ENCODE results near the gene KLHL26.

Gene KLHL26

DNA sequence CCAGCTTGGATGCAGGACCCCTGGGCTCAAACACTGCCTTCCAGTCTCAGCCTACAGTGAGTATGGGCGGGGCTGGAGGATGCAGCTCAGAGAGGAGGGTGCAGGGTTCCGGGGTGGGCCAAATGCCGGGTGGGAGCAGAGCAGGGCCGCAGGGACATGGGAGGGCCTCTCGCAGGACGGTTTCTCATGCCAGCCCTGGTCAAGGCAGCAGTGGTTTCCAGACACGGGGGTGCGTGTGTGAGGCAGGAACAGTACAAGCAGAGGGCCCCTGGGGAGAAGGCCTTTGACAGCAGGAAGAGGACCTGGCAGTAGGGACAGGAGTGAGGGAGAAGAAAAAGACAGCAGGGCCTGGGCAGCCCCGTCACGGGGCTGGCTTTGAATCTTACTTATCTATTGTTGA lies 80.8 kb downstream of the KLHL26 start:
- no peak overlapping the region for H3K4me2 ChIP-seq (ENCODE audit: low read length)

DNA sequence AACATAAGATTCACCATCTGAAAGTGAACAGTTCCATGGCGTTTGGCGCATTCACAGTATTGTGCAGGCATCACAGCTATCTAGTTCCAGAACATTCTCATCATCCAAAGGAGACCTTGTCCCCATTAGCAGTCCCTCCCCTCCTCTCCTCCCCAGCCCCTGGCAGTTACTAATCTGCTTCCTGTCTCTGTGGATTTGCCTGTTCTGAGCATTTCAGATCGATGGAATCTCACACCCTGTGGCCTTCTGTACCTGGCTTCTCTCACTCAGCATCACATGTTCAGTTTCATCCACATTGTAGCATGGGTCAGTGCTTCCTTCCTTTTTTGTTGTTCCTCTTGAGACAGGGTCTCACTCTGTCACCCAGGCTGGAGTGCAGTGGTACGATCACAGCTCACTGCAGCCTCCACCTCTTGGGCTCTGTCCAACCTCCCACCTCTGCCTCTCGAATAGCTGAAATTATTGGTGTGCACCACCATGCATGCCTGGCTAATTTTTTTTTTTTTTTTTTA lies 81.2 kb downstream of the KLHL26 start:
- Histone ChIP-seq H4K20me1 (ENCODE audit: insufficient read depth, low read length) (peaks cover 22% of the 10 kb centered on the region), H3K4me1 (ENCODE audit: low read length) (peaks cover 8% of the 10 kb centered on the region), H3K4me2 (ENCODE audit: low read length) (no peak overlapping the region), H3K4me3 (ENCODE audit: low read length) (no peak overlapping the region), H3K9ac (ENCODE audit: low read length) (no peak overlapping the region), H3K9me3 (ENCODE audit: insufficient read depth, low read length) (no peaks in the 10 kb centered on the region), H3K79me2 (ENCODE audit: low read length) (no peaks in the 10 kb centered on the region), H3K27me3 (ENCODE audit: low read depth, low read length) (no peaks in the 10 kb centered on the region), H3K36me3 (replicated peaks; ENCODE audit: low read depth, low read length) (no peaks in the 10 kb centered on the region), H3K27ac (ENCODE audit: low read length) (no peak overlapping the region), H2AFZ (ENCODE audit: low read depth, low read length) (no peak overlapping the region)
- TF ChIP-seq, protein P1, sequence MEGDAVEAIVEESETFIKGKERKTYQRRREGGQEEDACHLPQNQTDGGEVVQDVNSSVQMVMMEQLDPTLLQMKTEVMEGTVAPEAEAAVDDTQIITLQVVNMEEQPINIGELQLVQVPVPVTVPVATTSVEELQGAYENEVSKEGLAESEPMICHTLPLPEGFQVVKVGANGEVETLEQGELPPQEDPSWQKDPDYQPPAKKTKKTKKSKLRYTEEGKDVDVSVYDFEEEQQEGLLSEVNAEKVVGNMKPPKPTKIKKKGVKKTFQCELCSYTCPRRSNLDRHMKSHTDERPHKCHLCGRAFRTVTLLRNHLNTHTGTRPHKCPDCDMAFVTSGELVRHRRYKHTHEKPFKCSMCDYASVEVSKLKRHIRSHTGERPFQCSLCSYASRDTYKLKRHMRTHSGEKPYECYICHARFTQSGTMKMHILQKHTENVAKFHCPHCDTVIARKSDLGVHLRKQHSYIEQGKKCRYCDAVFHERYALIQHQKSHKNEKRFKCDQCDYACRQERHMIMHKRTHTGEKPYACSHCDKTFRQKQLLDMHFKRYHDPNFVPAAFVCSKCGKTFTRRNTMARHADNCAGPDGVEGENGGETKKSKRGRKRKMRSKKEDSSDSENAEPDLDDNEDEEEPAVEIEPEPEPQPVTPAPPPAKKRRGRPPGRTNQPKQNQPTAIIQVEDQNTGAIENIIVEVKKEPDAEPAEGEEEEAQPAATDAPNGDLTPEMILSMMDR (IDR thresholded peaks at IDR 0.05; ENCODE audit: low read depth, low read length) = no peak
- no peak for TF ChIP-seq EZH2phosphoT487 (IDR thresholded peaks at IDR 0.05; ENCODE audit: low read depth)

More for the DNA sequence above, 80.8 kb downstream of the KLHL26 start:
- Histone ChIP-seq H3K36me3 (replicated peaks; ENCODE audit: low read depth, low read length) (no peaks in the 10 kb centered on the region), H3K9me3 (ENCODE audit: insufficient read depth, low read length) (no peaks in the 10 kb centered on the region), H3K4me3 (ENCODE audit: low read length) (no peak overlapping the region), H4K20me1 (ENCODE audit: insufficient read depth, low read length) (peaks cover 22% of the 10 kb centered on the region), H2AFZ (ENCODE audit: low read depth, low read length) (no peak overlapping the region), H3K4me1 (ENCODE audit: low read length) (peaks cover 8% of the 10 kb centered on the region), H3K9ac (ENCODE audit: low read length) (no peak overlapping the region), H3K79me2 (ENCODE audit: low read length) (no peaks in the 10 kb centered on the region), H3K27me3 (ENCODE audit: low read depth, low read length) (no peaks in the 10 kb centered on the region), H3K27ac (ENCODE audit: low read length) (no peak overlapping the region)
- TF ChIP-seq, protein P1 (IDR thresholded peaks at IDR 0.05; ENCODE audit: low read depth, low read length) = no peak
- no peak for TF ChIP-seq EZH2phosphoT487 (IDR thresholded peaks at IDR 0.05; ENCODE audit: low read depth)

DNA sequence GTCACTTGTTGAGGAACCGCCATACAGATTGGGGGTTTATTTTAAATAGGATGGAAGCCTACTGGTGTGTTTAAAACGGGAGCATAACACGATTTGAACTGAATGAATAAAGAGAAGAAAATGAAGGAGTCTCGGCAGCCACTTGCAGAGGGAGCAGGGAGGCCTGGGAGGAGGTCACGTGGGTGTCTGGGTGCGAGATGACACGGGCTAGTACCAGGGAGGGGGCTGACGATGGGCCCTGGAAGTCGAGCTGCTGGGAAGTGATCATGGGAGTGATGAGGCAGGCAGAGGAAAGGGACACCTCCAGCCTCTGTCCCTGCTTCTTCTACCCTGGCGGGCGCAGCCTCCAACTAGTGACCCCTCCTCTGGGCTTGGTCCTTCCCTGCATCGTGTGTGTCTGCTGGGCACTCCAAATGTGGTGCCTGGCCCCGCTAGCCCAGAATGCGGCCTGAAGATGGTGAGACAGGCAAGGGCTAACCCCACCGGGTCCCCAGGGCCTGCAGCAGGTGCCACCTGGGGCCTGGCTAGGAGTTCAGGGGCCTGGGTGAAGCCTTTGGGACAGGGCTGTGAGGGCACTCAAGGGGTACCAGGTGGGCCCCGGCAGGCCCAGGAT lies 82.1 kb downstream of the KLHL26 start:
- Histone ChIP-seq H3K9me3 (ENCODE audit: insufficient read depth, low read length) (no peaks in the 10 kb centered on the region), H4K20me1 (ENCODE audit: insufficient read depth, low read length) (peaks cover 25% of the 10 kb centered on the region), H3K4me3 (ENCODE audit: low read length) (no peak overlapping the region), H3K4me1 (ENCODE audit: low read length) (peaks cover 8% of the 10 kb centered on the region), H3K27ac (ENCODE audit: low read length) (no peak overlapping the region), H3K4me2 (ENCODE audit: low read length) (no peak overlapping the region), H3K79me2 (ENCODE audit: low read length) (no peaks in the 10 kb centered on the region), H3K27me3 (ENCODE audit: low read depth, low read length) (no peaks in the 10 kb centered on the region), H3K9ac (ENCODE audit: low read length) (no peak overlapping the region), H2AFZ (ENCODE audit: low read depth, low read length) (no peak overlapping the region), H3K36me3 (replicated peaks; ENCODE audit: low read depth, low read length) (no peaks in the 10 kb centered on the region)
- TF ChIP-seq, protein P1 (IDR thresholded peaks at IDR 0.05; ENCODE audit: low read depth, low read length) = no peak
- no peak for TF ChIP-seq EZH2phosphoT487 (IDR thresholded peaks at IDR 0.05; ENCODE audit: low read depth)

DNA sequence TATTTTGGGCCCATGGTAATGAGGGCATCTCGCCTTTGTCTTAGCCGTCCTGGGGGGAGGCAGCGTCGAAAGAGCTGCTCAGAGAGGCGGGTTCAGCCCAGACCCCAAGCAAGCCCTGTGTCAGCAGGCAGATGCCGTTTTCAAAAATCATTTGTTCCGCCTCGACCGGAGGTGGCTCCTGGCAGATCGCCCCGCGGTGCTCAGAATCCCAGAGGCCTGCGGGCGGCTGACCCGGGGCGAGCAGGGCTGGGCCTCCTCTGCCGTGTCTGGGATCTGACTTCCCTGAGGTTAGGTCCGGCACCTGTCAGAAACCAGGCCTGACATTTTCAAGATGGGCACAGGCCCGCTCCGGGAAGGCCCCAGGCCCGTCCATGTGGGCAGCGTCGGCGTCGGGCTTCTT lies 82.7 kb downstream of the KLHL26 start:
- peaks cover 27% of the 10 kb centered on the region for H4K20me1 ChIP-seq (ENCODE audit: insufficient read depth, low read length)
- TF ChIP-seq EZH2phosphoT487 (IDR thresholded peaks at IDR 0.05; ENCODE audit: low read depth) = no peak
- TF ChIP-seq, protein P1 (IDR thresholded peaks at IDR 0.05; ENCODE audit: low read depth, low read length) = no peak
- no peaks in the 10 kb centered on the region for H3K27me3 ChIP-seq (ENCODE audit: low read depth, low read length)
- H3K27ac ChIP-seq (ENCODE audit: low read length) = no peak overlapping the region
- no peak overlapping the region for H3K4me2 ChIP-seq (ENCODE audit: low read length)
- H3K79me2 ChIP-seq (ENCODE audit: low read length) = no peaks in the 10 kb centered on the region
- no peaks in the 10 kb centered on the region for H3K36me3 ChIP-seq (replicated peaks; ENCODE audit: low read depth, low read length)
- no peak overlapping the region for H3K9ac ChIP-seq (ENCODE audit: low read length)
- H3K4me3 ChIP-seq (ENCODE audit: low read length) = no peak overlapping the region
- H3K9me3 ChIP-seq (ENCODE audit: insufficient read depth, low read length) = no peaks in the 10 kb centered on the region
- peaks cover 8% of the 10 kb centered on the region for H3K4me1 ChIP-seq (ENCODE audit: low read length)
- H2AFZ ChIP-seq (ENCODE audit: low read depth, low read length) = no peak overlapping the region
